HepG2 (cell line): ENCODE measurements around the gene BAIAP3. TPM values are rescaled to one million over a fixed set of nuclear protein-coding genes. Genes with fewer than 3 reads are reported as not detected.

ENCODE experiments used
- ATAD3A ChIP-seq: sonication (generic); formaldehyde crosslinking; IDR thresholded peaks from 2 replicates; pipeline ENCODE4 v1.4.0; 2020; ENCODE audit warnings: missing genetic modification reagents
- CHCHD3 ChIP-seq: sonication (generic); formaldehyde crosslinking; IDR thresholded peaks from 2 replicates; pipeline ENCODE4 v1.8.0; 2022; ENCODE audit warnings: mild to moderate bottlenecking, missing genetic modification reagents, moderate library complexity
- GABPB1 ChIP-seq: IDR thresholded peaks from 2 replicates; pipeline ENCODE4 v1.6.1; 2016; ENCODE audit warnings: mild to moderate bottlenecking, missing genetic modification reagents, moderate library complexity, missing compliant biosample characterization
- HHEX ChIP-seq: IDR thresholded peaks from 2 replicates; pipeline ENCODE4 v1.6.1; 2016; ENCODE audit warnings: control low read depth
- MBD4 ChIP-seq: IDR thresholded peaks from 2 replicates; pipeline ENCODE4 v1.6.1; 2012; ENCODE audit warnings: low read length, inconsistent platforms, borderline replicate concordance
- NFKB2 ChIP-seq: sonication (generic); formaldehyde crosslinking; IDR thresholded peaks from 2 replicates; pipeline ENCODE4 v1.4.0; 2020; ENCODE audit warnings: missing genetic modification reagents, borderline replicate concordance
- PPARG ChIP-seq: conservative IDR thresholded peaks from 2 replicates; pipeline ENCODE4 v1.6.1; 2016; ENCODE audit warnings: missing biosample characterization, missing genetic modification reagents
- SNAPC5 ChIP-seq: sonication (generic); formaldehyde crosslinking; IDR thresholded peaks from 2 replicates; pipeline ENCODE4 v1.8.1; 2023; ENCODE audit warnings: mild to moderate bottlenecking, missing genetic modification reagents, borderline replicate concordance
- YY1 ChIP-seq: IDR thresholded peaks from 2 replicates; pipeline ENCODE4 v1.6.1; 2011; ENCODE audit warnings: low read length, low read depth, moderate library complexity, mild to moderate bottlenecking; ENCODE audit not compliant: insufficient read depth, insufficient replicate concordance
- ZNF382 ChIP-seq: sonication (generic); formaldehyde crosslinking; IDR thresholded peaks from 2 replicates; pipeline ENCODE4 v1.5.0; 2020; ENCODE audit warnings: missing genetic modification reagents, mild to moderate bottlenecking, borderline replicate concordance
- ZNF776 ChIP-seq: sonication (generic); formaldehyde crosslinking; IDR thresholded peaks from 2 replicates; pipeline ENCODE4 v1.4.0; 2020; ENCODE audit warnings: mild to moderate bottlenecking, missing genetic modification reagents
- ZSCAN21 ChIP-seq: sonication (generic); formaldehyde crosslinking; IDR thresholded peaks from 2 replicates; pipeline ENCODE4 v1.8.0; 2022; ENCODE audit warnings: mild to moderate bottlenecking, missing genetic modification reagents, moderate library complexity, borderline replicate concordance
- polyA plus RNA-seq, 8 experiments: library from polyadenylated mRNA; depleted of rRNA in 3 of 8; stranded (reverse) in 7 of 8; unstranded in 1 of 8; fragments of >200 nt; fragmentation: Illumina TruSeq in 4 of 8; extraction: Trizol in 4 of 8; gene quantifications; 2 replicates each; pipeline versions ENCODE4 v1.2.1 to v1.2.3, GENCODE V29; 2011 to 2016; ENCODE audit warnings: low read depth in 4 of 8, missing spikeins in 1 of 8, mixed read lengths in 1 of 8; ENCODE audit not compliant: insufficient read depth in 1 of 8
- total RNA-seq, 5 experiments: library from RNA; depleted of rRNA; stranded (reverse); fragments of >200 nt; fragmentation: Illumina TruSeq; extraction: Trizol; gene quantifications; 2 replicates each; pipeline ENCODE4 v1.2.3, GENCODE V29; 2016; ENCODE audit warnings: low read depth in 1 of 5
- TF ChIP-seq, protein P1 (sequence below): sonication (generic); formaldehyde crosslinking; IDR thresholded peaks from 2 replicates; pipeline ENCODE4 v1.4.0; 2020; ENCODE audit warnings: missing genetic modification reagents
- TF ChIP-seq, protein P2 (sequence below): IDR thresholded peaks from 2 replicates; pipeline ENCODE4 v1.6.1; 2018; ENCODE audit warnings: missing genetic modification reagents, mild to moderate bottlenecking, missing compliant biosample characterization
- TF ChIP-seq, protein P3 (sequence below): sonication (generic); formaldehyde crosslinking; IDR thresholded peaks from one replicate; pipeline ENCODE4 v1.5.1; 2020; ENCODE audit warnings: mild to moderate bottlenecking, missing genetic modification reagents; ENCODE audit errors: not compliant biosample characterization

The BAIAP3 gene
- total and polyA plus RNA-seq, 2 of the 13 experiments (the other 11 are each of a cell fraction or from before 2014, with no cell fraction given), result 3.2 to 5.7 TPM

GRCh38 chr16:1299012-1299867 is 34.2 kb upstream of the BAIAP3 start (continued):
- TF ChIP-seq ATAD3A (CRISPR knock-in tag), result no peak
- no peak for TF ChIP-seq HHEX (CRISPR knock-in tag)
- no peak for TF ChIP-seq ZNF382 (CRISPR knock-in tag)
- no peak for TF ChIP-seq CHCHD3
- TF ChIP-seq ZSCAN21 (CRISPR knock-in tag), result no peak
- TF ChIP-seq NFKB2, result 0 out of 2 replicates have a peak, but pooled peaks have one; percentile 21
- TF ChIP-seq YY1, result no peak
- no peak for TF ChIP-seq ZNF776
- peak; percentile 53 for TF ChIP-seq PPARG (CRISPR knock-in tag)
- TF ChIP-seq, protein P1, sequence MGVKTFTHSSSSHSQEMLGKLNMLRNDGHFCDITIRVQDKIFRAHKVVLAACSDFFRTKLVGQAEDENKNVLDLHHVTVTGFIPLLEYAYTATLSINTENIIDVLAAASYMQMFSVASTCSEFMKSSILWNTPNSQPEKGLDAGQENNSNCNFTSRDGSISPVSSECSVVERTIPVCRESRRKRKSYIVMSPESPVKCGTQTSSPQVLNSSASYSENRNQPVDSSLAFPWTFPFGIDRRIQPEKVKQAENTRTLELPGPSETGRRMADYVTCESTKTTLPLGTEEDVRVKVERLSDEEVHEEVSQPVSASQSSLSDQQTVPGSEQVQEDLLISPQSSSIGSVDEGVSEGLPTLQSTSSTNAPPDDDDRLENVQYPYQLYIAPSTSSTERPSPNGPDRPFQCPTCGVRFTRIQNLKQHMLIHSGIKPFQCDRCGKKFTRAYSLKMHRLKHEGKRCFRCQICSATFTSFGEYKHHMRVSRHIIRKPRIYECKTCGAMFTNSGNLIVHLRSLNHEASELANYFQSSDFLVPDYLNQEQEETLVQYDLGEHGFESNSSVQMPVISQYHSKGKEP, result no peak
- no peak for TF ChIP-seq SNAPC5 (CRISPR knock-in tag)
- peak; percentile 42; the same call in 1 of the 2 replicates for TF ChIP-seq GABPB1 (CRISPR knock-in tag)
- TF ChIP-seq, protein P2, sequence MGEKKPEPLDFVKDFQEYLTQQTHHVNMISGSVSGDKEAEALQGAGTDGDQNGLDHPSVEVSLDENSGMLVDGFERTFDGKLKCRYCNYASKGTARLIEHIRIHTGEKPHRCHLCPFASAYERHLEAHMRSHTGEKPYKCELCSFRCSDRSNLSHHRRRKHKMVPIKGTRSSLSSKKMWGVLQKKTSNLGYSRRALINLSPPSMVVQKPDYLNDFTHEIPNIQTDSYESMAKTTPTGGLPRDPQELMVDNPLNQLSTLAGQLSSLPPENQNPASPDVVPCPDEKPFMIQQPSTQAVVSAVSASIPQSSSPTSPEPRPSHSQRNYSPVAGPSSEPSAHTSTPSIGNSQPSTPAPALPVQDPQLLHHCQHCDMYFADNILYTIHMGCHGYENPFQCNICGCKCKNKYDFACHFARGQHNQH (CRISPR knock-in tag), result peak; percentile 61; the same call in 1 of the 2 replicates
- TF ChIP-seq MBD4, result no peak
- TF ChIP-seq, protein P3, sequence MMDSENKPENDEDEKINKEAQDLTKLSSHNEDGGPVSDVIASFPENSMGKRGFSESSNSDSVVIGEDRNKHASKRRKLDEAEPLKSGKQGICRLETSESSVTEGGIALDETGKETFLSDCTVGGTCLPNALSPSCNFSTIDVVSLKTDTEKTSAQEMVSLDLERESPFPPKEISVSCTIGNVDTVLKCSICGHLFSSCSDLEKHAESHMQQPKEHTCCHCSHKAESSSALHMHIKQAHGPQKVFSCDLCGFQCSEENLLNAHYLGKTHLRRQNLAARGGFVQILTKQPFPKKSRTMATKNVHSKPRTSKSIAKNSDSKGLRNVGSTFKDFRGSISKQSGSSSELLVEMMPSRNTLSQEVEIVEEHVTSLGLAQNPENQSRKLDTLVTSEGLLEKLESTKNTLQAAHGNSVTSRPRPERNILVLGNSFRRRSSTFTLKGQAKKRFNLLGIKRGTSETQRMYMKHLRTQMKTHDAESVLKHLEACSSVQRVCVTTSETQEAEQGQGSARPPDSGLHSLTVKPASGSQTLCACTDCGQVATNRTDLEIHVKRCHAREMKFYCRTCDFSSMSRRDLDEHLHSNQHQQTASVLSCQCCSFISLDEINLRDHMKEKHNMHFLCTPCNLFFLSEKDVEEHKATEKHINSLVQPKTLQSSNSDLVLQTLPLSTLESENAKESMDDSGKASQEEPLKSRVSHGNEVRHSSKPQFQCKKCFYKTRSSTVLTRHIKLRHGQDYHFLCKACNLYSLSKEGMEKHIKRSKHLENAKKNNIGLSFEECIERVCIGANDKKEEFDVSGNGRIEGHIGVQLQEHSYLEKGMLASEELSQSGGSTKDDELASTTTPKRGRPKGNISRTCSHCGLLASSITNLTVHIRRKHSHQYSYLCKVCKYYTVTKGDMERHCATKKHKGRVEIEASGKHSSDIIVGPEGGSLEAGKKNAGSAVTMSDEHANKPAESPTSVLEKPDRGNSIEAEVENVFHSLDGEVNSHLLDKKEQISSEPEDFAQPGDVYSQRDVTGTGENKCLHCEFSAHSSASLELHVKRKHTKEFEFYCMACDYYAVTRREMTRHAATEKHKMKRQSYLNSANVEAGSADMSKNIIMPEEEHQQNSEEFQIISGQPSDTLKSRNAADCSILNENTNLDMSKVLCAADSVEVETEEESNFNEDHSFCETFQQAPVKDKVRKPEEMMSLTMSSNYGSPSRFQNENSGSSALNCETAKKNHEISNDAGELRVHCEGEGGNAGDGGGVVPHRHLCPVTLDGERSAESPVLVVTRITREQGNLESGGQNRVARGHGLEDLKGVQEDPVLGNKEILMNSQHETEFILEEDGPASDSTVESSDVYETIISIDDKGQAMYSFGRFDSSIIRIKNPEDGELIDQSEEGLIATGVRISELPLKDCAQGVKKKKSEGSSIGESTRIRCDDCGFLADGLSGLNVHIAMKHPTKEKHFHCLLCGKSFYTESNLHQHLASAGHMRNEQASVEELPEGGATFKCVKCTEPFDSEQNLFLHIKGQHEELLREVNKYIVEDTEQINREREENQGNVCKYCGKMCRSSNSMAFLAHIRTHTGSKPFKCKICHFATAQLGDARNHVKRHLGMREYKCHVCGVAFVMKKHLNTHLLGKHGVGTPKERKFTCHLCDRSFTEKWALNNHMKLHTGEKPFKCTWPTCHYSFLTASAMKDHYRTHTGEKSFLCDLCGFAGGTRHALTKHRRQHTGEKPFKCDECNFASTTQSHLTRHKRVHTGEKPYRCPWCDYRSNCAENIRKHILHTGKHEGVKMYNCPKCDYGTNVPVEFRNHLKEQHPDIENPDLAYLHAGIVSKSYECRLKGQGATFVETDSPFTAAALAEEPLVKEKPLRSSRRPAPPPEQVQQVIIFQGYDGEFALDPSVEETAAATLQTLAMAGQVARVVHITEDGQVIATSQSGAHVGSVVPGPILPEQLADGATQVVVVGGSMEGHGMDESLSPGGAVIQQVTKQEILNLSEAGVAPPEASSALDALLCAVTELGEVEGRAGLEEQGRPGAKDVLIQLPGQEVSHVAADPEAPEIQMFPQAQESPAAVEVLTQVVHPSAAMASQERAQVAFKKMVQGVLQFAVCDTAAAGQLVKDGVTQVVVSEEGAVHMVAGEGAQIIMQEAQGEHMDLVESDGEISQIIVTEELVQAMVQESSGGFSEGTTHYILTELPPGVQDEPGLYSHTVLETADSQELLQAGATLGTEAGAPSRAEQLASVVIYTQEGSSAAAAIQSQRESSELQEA (CRISPR knock-in tag), result no peak
